Measurements from ENCODE around the gene EPS8L1.

Gene EPS8L1

DNA sequence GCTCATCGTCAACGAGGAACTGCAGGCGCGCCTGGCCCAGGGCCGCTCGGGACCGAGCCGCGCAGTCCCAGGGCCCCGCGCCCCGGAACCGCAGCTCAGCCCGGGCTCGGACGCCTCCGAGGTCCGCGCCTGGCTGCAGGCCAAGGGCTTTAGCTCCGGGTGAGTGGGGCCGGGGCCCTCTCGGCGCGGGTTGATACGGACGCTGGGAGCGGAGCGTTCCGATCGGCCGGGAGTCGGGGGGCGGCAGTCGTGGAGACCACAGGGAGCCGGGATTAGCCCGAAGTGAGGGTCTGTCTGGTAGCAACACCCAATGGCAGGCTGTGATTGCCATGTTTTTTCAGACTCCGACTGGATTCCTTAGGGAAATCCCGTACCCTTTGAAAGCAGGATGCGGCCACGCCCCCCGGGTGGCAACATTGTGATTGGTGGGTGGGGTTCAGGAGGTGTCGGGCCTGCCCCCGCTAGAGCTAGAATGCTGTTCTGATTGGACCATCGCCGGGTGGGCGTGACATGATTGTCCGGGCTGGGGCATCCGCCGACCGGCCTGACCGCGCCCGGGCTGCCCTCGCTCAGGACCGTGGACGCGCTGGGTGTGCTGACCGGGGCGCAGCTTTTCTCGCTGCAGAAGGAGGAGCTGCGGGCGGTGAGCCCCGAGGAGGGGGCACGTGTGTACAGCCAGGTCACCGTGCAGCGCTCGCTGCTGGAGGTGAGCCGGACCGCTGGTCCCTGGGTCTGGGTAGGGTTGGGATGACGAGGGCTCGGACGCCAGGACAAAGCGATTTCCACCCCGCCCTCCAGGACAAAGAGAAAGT, 11.3 kb downstream of the EPS8L1 start:
- DNase-seq (ENCODE audit: low read depth) = peak; percentile 87
- TF ChIP-seq, protein P1, sequence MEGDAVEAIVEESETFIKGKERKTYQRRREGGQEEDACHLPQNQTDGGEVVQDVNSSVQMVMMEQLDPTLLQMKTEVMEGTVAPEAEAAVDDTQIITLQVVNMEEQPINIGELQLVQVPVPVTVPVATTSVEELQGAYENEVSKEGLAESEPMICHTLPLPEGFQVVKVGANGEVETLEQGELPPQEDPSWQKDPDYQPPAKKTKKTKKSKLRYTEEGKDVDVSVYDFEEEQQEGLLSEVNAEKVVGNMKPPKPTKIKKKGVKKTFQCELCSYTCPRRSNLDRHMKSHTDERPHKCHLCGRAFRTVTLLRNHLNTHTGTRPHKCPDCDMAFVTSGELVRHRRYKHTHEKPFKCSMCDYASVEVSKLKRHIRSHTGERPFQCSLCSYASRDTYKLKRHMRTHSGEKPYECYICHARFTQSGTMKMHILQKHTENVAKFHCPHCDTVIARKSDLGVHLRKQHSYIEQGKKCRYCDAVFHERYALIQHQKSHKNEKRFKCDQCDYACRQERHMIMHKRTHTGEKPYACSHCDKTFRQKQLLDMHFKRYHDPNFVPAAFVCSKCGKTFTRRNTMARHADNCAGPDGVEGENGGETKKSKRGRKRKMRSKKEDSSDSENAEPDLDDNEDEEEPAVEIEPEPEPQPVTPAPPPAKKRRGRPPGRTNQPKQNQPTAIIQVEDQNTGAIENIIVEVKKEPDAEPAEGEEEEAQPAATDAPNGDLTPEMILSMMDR (conservative IDR thresholded peaks at IDR 0.05; ENCODE audit: low read length) = no peak
- peak overlapping the region; percentile 66 for H3K4me3 ChIP-seq (ENCODE audit: low read length)

DNA sequence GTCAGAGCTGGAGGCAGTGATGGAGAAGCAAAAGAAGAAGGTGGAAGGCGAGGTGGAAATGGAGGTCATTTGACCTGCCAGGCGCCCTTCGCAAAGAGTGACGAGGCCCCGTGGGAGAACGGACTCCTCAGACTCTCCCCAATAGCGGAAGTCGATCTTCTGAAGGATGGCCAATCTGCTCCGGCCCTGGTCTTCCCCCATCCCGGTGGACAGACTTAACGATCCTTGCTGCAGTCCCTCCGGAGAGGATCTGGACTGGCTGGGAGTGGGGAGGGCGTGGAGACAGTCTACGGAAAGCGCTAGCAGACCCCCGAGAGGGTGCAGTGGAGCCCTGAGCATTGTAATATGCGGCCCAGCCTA, 11.9 kb downstream of the EPS8L1 start:
- peak overlapping the region; percentile 66 for H3K4me3 ChIP-seq (ENCODE audit: low read length)
- peak; percentile 26 for DNase-seq (ENCODE audit: low read depth)

DNA sequence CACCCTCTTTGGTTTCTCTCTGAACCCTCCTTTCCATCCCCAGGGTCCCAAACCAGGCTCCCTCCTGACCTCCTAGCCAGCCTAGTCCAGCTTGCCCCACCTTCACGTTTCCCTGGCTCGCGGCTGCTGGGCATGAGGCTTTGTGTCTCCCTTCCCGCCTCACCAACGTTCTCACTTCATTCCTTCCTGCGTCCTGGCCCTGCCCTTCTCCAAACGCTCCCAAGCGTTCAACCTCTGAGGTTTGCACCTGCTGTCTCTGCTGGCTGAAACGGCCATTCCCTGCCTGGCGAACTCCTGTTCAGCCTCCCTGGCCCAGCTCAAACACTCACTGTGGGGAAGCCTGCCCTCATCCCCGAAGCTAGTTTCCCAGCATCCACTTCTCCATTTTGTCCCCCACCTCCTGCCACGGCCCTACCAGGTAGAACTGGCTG, 12.4 kb downstream of the EPS8L1 start:
- H3K4me3 ChIP-seq (ENCODE audit: low read length) = peak overlapping the region; percentile 66
- DNase-seq (ENCODE audit: low read depth) = no peak
- TF ChIP-seq, protein P1 (conservative IDR thresholded peaks at IDR 0.05; ENCODE audit: low read length) = no peak

More for the DNA sequence above, 11.9 kb downstream of the EPS8L1 start:
- TF ChIP-seq, protein P1 (conservative IDR thresholded peaks at IDR 0.05; ENCODE audit: low read length) = no peak

DNA sequence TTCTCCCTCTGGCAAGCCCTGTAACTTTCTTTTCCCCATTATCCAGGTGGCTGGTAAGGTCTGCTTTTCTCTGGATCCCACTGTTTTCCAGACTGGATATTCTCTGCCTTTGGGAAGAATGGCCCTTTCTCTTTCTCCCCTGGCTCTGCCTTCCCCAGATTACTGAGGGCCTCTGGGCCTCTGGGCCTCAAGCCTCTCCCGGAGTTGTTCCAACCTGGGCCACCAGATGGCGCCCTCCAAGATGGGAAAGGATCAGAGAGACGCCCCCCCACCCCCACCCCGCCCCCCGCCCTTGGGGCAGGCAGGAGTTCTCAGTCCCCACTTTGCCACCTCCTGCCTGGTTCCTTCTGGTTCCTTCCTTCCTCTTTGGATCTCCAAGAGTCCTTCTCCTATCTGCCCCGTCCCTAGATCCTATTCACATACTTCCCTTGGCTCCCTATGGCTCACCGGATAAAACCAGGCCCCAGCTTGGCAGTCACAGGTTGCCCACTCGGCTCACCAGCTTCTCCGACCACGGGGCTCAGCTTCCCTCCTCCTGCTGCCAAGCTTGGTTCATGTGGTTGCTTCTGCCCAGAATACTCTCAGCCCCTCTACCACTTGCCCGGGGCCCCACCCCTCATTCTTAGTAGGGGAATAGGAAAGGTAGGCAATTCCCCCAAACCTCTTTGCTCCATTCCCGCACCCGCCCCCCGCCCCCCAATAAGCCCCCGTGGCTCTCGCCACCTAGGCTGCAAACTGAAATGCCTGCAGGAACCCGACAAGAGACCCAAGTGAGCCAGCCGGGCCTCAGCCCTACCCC, 13.1 kb downstream of the EPS8L1 start:
- DNase-seq (ENCODE audit: low read depth) = peak; percentile 38
- no peak overlapping the region for H3K4me3 ChIP-seq (ENCODE audit: low read length)
- TF ChIP-seq, protein P1 (conservative IDR thresholded peaks at IDR 0.05; ENCODE audit: low read length) = peak; percentile 63

DNA sequence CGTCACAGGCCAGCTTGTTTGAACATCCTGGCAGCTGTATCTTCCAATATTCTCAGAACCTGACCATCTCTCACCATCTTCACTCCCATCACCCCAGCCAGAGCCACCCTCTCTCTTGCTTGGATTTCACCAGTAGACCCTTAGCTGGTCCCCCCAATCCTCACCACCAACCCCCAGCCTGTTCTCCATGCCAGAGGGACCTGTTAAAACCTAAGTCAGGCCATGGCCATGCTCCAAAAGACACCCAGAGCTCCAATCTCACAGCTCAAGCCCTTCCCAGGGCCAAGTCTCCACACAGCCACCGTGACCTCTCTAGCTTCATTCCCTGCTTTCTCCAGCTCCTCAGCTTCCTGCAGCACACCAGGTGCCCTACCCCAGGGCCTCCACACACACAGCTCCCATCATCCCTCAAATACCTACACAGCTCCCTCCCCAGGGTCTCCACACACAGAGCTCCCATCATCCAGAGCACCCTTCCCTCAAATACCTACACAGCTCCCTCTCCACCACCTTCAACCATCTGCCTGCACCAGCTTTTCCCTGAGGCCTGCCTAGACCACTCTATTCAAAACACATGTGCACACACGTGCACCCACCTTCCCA, 13.8 kb downstream of the EPS8L1 start:
- TF ChIP-seq, protein P1 (conservative IDR thresholded peaks at IDR 0.05; ENCODE audit: low read length) = no peak
- H3K4me3 ChIP-seq (ENCODE audit: low read length) = no peak overlapping the region
- no peak for DNase-seq (ENCODE audit: low read depth)

DNA sequence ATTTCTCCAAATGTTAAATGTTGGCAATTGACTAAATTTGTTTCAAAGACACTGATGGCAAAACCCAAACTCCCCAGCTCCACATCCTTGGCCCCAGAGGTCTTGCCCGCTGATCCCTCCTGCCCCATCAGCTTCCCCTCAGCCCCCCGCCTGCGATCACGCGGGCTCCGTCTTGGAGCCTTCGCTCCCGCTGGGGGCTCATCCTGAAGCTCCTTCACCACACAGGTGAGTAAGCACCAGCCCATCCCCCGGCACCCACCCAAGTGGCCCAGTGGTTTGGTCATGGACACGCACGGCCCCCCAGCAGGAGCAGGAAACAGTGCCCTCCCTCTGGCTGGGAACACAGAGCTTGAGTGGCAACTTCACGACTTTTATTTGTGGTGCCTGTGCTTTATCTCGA, 14.9 kb downstream of the EPS8L1 start:
- no peak for DNase-seq (ENCODE audit: low read depth)
- TF ChIP-seq, protein P1 (conservative IDR thresholded peaks at IDR 0.05; ENCODE audit: low read length) = no peak
- no peak overlapping the region for H3K4me3 ChIP-seq (ENCODE audit: low read length)

All from AG10803 (cell line).